ENCODE data around the gene COG6.

COG6 gene

GRCh38 chr13:39780711-39781110, 125.2 kb downstream of the COG6 start:
- TF ChIP-seq FOXP2 (optimal IDR thresholded peaks at IDR 0.05; ENCODE audit: borderline replicate concordance, extremely low read depth, extremely low read length, insufficient read depth) (no peak), REST (IDR thresholded peaks at IDR 0.05; ENCODE audit: insufficient read depth in 1 of 2, low read depth in 2 of 2, low read length in 2 of 2) (no peak), POLR2AphosphoS5 (IDR thresholded peaks at IDR 0.05; ENCODE audit: low read depth, low read length) (no peak), TAF1 (IDR thresholded peaks at IDR 0.05; ENCODE audit: borderline replicate concordance, insufficient read depth, low read length) (no peak)

DNA sequence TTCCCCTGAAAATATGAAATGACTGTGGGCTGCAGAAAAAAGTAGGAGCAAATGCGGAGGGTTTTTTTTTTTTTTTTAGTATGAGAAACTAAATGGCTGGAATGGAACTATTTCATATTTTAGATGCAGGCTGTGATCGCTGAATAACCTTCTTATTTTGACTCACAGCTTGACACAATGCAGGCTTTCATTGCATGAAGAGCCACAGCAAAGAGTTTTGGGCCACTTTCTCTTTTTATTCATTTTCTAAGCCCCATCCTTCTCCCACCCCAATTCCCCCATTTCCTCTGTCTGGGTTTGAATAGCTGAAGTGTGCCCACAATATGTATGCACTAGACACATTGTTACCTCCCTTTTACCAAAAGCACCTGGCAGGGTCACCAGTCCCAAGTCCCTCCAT, 125.9 kb downstream of the COG6 start:
- TF ChIP-seq POLR2AphosphoS5 (IDR thresholded peaks at IDR 0.05; ENCODE audit: low read depth, low read length) (no peak), FOXP2 (optimal IDR thresholded peaks at IDR 0.05; ENCODE audit: borderline replicate concordance, extremely low read depth, extremely low read length, insufficient read depth) (no peak), REST (IDR thresholded peaks at IDR 0.05; ENCODE audit: insufficient read depth in 1 of 2, low read depth in 2 of 2, low read length in 2 of 2) (no peak), SIN3A (IDR thresholded peaks at IDR 0.05; ENCODE audit: borderline replicate concordance, insufficient read depth, low read length) (no peak), TAF1 (IDR thresholded peaks at IDR 0.05; ENCODE audit: borderline replicate concordance, insufficient read depth, low read length) (no peak)

DNA sequence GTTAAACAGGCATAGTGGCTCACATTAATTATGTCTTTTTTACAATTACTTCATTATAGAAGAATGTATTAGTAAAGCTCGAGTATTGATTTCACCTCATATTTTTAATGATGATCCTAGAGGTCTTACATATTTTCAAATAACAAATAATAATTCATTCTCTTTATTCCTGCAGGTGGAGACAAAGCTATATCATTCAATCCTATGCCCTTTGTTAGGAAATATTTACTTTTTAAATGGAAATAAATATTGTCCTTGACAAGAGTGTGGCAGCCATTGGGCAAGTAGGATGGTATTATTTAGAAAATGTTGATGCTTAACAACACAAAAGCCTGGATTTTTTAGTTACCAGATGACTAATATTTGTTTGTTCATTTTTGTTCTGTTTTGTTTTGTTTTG, 127.6 kb downstream of the COG6 start:
- TF ChIP-seq SIN3A (IDR thresholded peaks at IDR 0.05; ENCODE audit: borderline replicate concordance, insufficient read depth, low read length) (no peak), TAF1 (IDR thresholded peaks at IDR 0.05; ENCODE audit: borderline replicate concordance, insufficient read depth, low read length) (no peak), POLR2AphosphoS5 (IDR thresholded peaks at IDR 0.05; ENCODE audit: low read depth, low read length) (no peak), FOXP2 (optimal IDR thresholded peaks at IDR 0.05; ENCODE audit: borderline replicate concordance, extremely low read depth, extremely low read length, insufficient read depth) (no peak), REST (IDR thresholded peaks at IDR 0.05; ENCODE audit: insufficient read depth in 1 of 2, low read depth in 2 of 2, low read length in 2 of 2) (no peak)

DNA sequence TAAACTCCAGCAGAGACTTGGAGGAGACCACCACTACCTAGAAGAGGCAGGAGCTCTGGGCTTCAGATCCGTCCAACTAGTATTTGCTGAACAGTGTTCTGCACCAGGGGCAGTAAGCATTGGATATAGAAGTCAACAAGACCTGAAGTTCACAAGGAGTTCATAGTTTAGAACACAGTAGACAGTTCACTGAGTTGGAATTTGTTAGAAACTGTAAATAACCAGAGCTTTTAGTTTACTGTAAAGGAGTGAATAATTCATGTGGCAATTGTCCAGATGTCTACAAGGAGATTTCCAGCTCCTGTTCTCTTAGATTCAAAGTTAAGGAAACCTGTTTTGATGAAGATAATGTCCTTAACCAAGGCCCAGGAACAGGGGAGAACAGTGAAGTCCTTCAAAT, 128.9 kb downstream of the COG6 start:
- TF ChIP-seq REST (IDR thresholded peaks at IDR 0.05; ENCODE audit: insufficient read depth in 1 of 2, low read depth in 2 of 2, low read length in 2 of 2), result no peak
- TF ChIP-seq FOXP2 (optimal IDR thresholded peaks at IDR 0.05; ENCODE audit: borderline replicate concordance, extremely low read depth, extremely low read length, insufficient read depth), result no peak
- TF ChIP-seq POLR2AphosphoS5 (IDR thresholded peaks at IDR 0.05; ENCODE audit: low read depth, low read length), result no peak
- TF ChIP-seq TAF1 (IDR thresholded peaks at IDR 0.05; ENCODE audit: borderline replicate concordance, insufficient read depth, low read length), result no peak
- no peak for TF ChIP-seq SIN3A (IDR thresholded peaks at IDR 0.05; ENCODE audit: borderline replicate concordance, insufficient read depth, low read length)

GRCh38 chr13:39786091-39786490, 130.6 kb downstream of the COG6 start:
- TF ChIP-seq FOXP2 (optimal IDR thresholded peaks at IDR 0.05; ENCODE audit: borderline replicate concordance, extremely low read depth, extremely low read length, insufficient read depth) (no peak), SIN3A (IDR thresholded peaks at IDR 0.05; ENCODE audit: borderline replicate concordance, insufficient read depth, low read length) (no peak), REST (IDR thresholded peaks at IDR 0.05; ENCODE audit: insufficient read depth in 1 of 2, low read depth in 2 of 2, low read length in 2 of 2) (no peak), POLR2AphosphoS5 (IDR thresholded peaks at IDR 0.05; ENCODE audit: low read depth, low read length) (no peak), TAF1 (IDR thresholded peaks at IDR 0.05; ENCODE audit: borderline replicate concordance, insufficient read depth, low read length) (no peak)
